K562 (cell line): Measurements from ENCODE around the gene TLR6. TPM values are rescaled to one million over a fixed set of nuclear protein-coding genes. Genes with fewer than 3 reads are reported as not detected.
A peak's percentile ranks its signal among the peaks of the same experiment; 100 is the strongest.

ENCODE experiments used
- RBFOX2 ChIP-seq: fragments of 200-400 bp; formaldehyde crosslinking; IDR thresholded peaks from 2 replicates; pipeline ENCODE4 v1.6.1; 2017; ENCODE audit warnings: low read depth, mild to moderate bottlenecking, low read length, moderate library complexity
- RBM14 ChIP-seq: fragments of 200-400 bp; formaldehyde crosslinking; IDR thresholded peaks from 2 replicates; pipeline ENCODE4 v1.6.1; 2018; ENCODE audit warnings: low read depth, mild to moderate bottlenecking, low read length, moderate library complexity, borderline replicate concordance; ENCODE audit not compliant: insufficient read depth
- SMAD3 ChIP-seq: fragments of 450-650 bp; formaldehyde crosslinking; conservative IDR thresholded peaks from 2 replicates; pipeline ENCODE4 v1.4.0; 2020; ENCODE audit warnings: mild to moderate bottlenecking
- USF2 ChIP-seq: sonication (generic); formaldehyde crosslinking; IDR thresholded peaks from 2 replicates; pipeline ENCODE4 v1.5.0; 2020; ENCODE audit warnings: missing genetic modification reagents
- ZBTB7A ChIP-seq: IDR thresholded peaks from 2 replicates; pipeline ENCODE4 v1.6.1; 2011; ENCODE audit warnings: low read depth, mild to moderate bottlenecking, low read length, moderate library complexity, borderline replicate concordance; ENCODE audit not compliant: control insufficient read depth
- ZBTB9 ChIP-seq: fragments of 450-650 bp; formaldehyde crosslinking; IDR thresholded peaks from 2 replicates; pipeline ENCODE4 v1.4.0; 2020; ENCODE audit warnings: mild to moderate bottlenecking, moderate library complexity
- ZC3H4 ChIP-seq: sonication (generic); formaldehyde crosslinking; IDR thresholded peaks from 2 replicates; pipeline ENCODE4 v1.9.0; 2021; ENCODE audit warnings: missing genetic modification reagents, borderline replicate concordance
- ZNF551 ChIP-seq: fragments of 250-450 bp; sonication (Bioruptor Pico); IDR thresholded peaks from 2 replicates; pipeline ENCODE4 v1.5.0; 2021; ENCODE audit warnings: mild to moderate bottlenecking, moderate library complexity
- ZNF644 ChIP-seq: fragments of 200-800 bp; sonication (Bioruptor generic); IDR thresholded peaks from 2 replicates; pipeline ENCODE4 v1.6.1; 2016; ENCODE audit warnings: low read depth, missing genetic modification characterization, missing compliant biosample characterization
- polyA plus RNA-seq, 8 experiments: library from polyadenylated mRNA; depleted of rRNA in 4 of 8; stranded (reverse) in 5 of 8; unstranded in 3 of 8; fragments of >200 nt; fragmentation: Nextera tagmentation in 2 of 8; fragmentation: Illumina TruSeq in 1 of 8; extraction: Ambion mirVana in 2 of 8; extraction: Trizol in 1 of 8; gene quantifications; 2 replicates each; pipeline versions ENCODE4 v1.2.1 to v1.2.3, GENCODE V29; 2011 to 2014; ENCODE audit warnings: inconsistent platforms in 1 of 8, missing spikeins in 1 of 8
- total RNA-seq, 7 experiments: library from RNA; depleted of rRNA in 6 of 7; stranded (reverse); fragments of >200 nt in 6 of 7; fragmentation: Illumina TruSeq in 2 of 7; extraction: Trizol in 2 of 7; gene quantifications; 2 replicates each; pipeline versions ENCODE4 v1.2.1 to v1.2.3, GENCODE V29; 2011 to 2021; ENCODE audit warnings: low replicate concordance in 1 of 7
- TF ChIP-seq, protein P1 (sequence below): sonication (generic); formaldehyde crosslinking; IDR thresholded peaks from 2 replicates; pipeline ENCODE4 v1.8.1; 2023; ENCODE audit warnings: missing genetic modification reagents, mild to moderate bottlenecking, borderline replicate concordance
- TF ChIP-seq, protein P2 (sequence below): fragments of 450-650 bp; IDR thresholded peaks from 2 replicates; pipeline ENCODE4 v1.7.0; 2016; ENCODE audit warnings: borderline replicate concordance
- TF ChIP-seq, protein P3 (sequence below): sonication (generic); formaldehyde crosslinking; IDR thresholded peaks from 2 replicates; pipeline ENCODE4 v1.8.0; 2022; ENCODE audit warnings: mild to moderate bottlenecking, low read depth, missing genetic modification reagents

Gene TLR6
- total and polyA plus RNA-seq, 9 of the 15 experiments (the other 6 are each of a cell fraction or from before 2014, with no cell fraction given) = 0.08 to 1.9 (median 0.91) TPM

DNA sequence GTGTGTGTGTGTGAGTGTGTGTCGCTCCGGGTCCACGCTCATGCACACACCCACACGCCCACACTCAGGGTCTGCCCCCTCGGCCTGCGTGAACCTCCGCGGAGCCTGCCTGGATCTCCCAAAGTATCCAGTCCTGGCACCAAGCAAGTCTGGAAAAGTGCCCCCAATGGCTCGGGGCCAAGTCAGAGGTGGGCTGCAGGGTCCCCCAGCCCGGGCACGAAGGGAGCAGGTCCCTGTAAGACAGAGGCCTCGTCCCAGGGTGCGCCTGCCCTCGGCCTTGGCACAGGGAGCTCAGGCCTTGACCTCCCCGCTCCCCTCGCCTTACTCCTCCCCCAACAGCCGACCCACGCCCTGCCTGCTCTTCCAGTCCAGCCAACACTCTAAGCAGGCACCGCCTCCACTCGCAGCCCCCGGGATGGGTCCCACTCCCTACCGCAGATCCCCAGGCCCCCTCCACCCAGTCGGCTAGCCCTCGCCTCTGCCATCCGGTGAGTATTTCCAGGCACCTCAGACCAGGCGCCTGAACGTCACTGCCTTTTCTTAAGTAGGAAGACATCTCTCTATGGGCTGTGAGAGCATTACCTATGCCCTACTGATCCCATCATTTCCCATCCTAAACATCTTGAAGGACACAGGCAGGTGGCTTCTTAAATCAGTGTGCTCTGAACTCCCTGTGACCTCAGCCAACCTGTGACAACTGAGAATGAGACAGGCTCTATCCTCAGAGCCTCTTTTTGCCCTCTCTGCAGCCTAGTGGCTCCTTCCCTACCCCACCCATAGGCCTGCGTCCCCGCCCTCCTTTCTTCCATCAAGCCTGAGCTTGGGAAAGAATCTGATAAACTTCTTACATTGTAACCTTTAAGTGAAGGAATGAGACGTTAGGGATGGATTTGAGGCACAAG is 11.7 kb upstream of the TLR6 start (continued):
- TF ChIP-seq, protein P1, sequence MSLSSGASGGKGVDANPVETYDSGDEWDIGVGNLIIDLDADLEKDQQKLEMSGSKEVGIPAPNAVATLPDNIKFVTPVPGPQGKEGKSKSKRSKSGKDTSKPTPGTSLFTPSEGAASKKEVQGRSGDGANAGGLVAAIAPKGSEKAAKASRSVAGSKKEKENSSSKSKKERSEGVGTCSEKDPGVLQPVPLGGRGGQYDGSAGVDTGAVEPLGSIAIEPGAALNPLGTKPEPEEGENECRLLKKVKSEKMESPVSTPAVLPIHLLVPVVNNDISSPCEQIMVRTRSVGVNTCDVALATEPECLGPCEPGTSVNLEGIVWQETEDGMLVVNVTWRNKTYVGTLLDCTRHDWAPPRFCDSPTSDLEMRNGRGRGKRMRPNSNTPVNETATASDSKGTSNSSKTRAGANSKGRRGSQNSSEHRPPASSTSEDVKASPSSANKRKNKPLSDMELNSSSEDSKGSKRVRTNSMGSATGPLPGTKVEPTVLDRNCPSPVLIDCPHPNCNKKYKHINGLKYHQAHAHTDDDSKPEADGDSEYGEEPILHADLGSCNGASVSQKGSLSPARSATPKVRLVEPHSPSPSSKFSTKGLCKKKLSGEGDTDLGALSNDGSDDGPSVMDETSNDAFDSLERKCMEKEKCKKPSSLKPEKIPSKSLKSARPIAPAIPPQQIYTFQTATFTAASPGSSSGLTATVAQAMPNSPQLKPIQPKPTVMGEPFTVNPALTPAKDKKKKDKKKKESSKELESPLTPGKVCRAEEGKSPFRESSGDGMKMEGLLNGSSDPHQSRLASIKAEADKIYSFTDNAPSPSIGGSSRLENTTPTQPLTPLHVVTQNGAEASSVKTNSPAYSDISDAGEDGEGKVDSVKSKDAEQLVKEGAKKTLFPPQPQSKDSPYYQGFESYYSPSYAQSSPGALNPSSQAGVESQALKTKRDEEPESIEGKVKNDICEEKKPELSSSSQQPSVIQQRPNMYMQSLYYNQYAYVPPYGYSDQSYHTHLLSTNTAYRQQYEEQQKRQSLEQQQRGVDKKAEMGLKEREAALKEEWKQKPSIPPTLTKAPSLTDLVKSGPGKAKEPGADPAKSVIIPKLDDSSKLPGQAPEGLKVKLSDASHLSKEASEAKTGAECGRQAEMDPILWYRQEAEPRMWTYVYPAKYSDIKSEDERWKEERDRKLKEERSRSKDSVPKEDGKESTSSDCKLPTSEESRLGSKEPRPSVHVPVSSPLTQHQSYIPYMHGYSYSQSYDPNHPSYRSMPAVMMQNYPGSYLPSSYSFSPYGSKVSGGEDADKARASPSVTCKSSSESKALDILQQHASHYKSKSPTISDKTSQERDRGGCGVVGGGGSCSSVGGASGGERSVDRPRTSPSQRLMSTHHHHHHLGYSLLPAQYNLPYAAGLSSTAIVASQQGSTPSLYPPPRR (CRISPR knock-in tag) = peak; percentile 64; the same call in 1 of the 2 replicates
- TF ChIP-seq RBFOX2 (peak; percentile 80), ZNF644 (no peak), ZC3H4 (CRISPR knock-in tag) (peak; percentile 43; the same call in 1 of the 2 replicates), ZNF551 (CRISPR knock-in tag) (no peak), USF2 (no peak), SMAD3 (CRISPR knock-in tag) (no peak), ZBTB7A (0 out of 2 replicates have a peak, but pooled peaks have one; percentile 6), ZBTB9 (CRISPR knock-in tag) (0 out of 2 replicates have a peak, but pooled peaks have one; percentile 40), RBM14 (0 out of 2 replicates have a peak, but pooled peaks have one; percentile 41)
- TF ChIP-seq, protein P2, sequence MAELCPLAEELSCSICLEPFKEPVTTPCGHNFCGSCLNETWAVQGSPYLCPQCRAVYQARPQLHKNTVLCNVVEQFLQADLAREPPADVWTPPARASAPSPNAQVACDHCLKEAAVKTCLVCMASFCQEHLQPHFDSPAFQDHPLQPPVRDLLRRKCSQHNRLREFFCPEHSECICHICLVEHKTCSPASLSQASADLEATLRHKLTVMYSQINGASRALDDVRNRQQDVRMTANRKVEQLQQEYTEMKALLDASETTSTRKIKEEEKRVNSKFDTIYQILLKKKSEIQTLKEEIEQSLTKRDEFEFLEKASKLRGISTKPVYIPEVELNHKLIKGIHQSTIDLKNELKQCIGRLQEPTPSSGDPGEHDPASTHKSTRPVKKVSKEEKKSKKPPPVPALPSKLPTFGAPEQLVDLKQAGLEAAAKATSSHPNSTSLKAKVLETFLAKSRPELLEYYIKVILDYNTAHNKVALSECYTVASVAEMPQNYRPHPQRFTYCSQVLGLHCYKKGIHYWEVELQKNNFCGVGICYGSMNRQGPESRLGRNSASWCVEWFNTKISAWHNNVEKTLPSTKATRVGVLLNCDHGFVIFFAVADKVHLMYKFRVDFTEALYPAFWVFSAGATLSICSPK = no peak
- TF ChIP-seq, protein P3, sequence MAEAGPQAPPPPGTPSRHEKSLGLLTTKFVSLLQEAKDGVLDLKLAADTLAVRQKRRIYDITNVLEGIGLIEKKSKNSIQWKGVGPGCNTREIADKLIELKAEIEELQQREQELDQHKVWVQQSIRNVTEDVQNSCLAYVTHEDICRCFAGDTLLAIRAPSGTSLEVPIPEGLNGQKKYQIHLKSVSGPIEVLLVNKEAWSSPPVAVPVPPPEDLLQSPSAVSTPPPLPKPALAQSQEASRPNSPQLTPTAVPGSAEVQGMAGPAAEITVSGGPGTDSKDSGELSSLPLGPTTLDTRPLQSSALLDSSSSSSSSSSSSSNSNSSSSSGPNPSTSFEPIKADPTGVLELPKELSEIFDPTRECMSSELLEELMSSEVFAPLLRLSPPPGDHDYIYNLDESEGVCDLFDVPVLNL (CRISPR knock-in tag) = 0 out of 2 replicates have a peak, but pooled peaks have one; percentile 34
